ENCODE measurements around the gene RANBP1. TPM values are rescaled to one million over a fixed set of nuclear protein-coding genes. Genes with fewer than 3 reads are reported as not detected.

Gene RANBP1
- total and polyA plus RNA-seq, 9 of the 15 experiments (the other 6 are each of a cell fraction or from before 2014, with no cell fraction given): 162 to 2,891 (median 1,289) TPM

- TF ChIP-seq ZNF280B (CRISPR knock-in tag; IDR thresholded peaks at IDR 0.05): no peak
- peak; percentile 68 for TF ChIP-seq SIRT6 (IDR thresholded peaks at IDR 0.05; ENCODE audit: low read depth, low read length)
- peak; percentile 46 for TF ChIP-seq NFIC (IDR thresholded peaks at IDR 0.05)
- TF ChIP-seq ESRRB (CRISPR knock-in tag; IDR thresholded peaks at IDR 0.05; ENCODE audit: borderline replicate concordance): no peak
Observed at GRCh38 chr22:20127318-20127868, 11.5 kb downstream of the RANBP1 start (continued).

GRCh38 chr22:20127869-20128618 lies 12.1 kb downstream of the RANBP1 start:
- Histone ChIP-seq H3K9me1 (ENCODE audit: control insufficient read depth, insufficient read depth, low read length) (peaks cover 4% of the 10 kb centered on the region), H3K27me3 (ENCODE audit: control insufficient read depth in 2 of 2, insufficient read depth in 2 of 2, low read length in 2 of 2) (no peaks in the 10 kb centered on the region), H3K4me1 (replicated peaks in 1 of 2; ENCODE audit: control insufficient read depth in 2 of 2, insufficient read depth in 2 of 2, low read length in 2 of 2) (peaks cover 11 to 75% of the 10 kb centered on the region in 2 experiments), H3K9ac (ENCODE audit: insufficient read depth in 1 of 2, low read depth in 2 of 2, low read length in 2 of 2) (peak overlapping the region in 1 of 2 experiments; percentile 71; a peak in 2 of 4 replicates), H3K36me3 (ENCODE audit: control insufficient read depth, insufficient read depth, low read length) (peaks cover 52% of the 10 kb centered on the region; the same call in 2 of the 3 replicates), H3K4me2 (ENCODE audit: insufficient read depth, low read length) (no peak overlapping the region), H3K79me2 (ENCODE audit: control insufficient read depth, insufficient read depth, low read length) (peaks cover 30% of the 10 kb centered on the region), H2AFZ (ENCODE audit: low read depth, low read length) (no peak overlapping the region), H4K20me1 (replicated peaks; ENCODE audit: control insufficient read depth, insufficient read depth, low read length) (peaks cover 76% of the 10 kb centered on the region), H3K4me3 (no peak overlapping the region), H3K27ac (ENCODE audit: extremely low read depth, low read depth, low read length) (no peak overlapping the region; the same call in 2 of the 3 replicates), H3K9me3 (replicated peaks; ENCODE audit: control insufficient read depth, insufficient read depth, low read depth, low read length) (no peaks in the 10 kb centered on the region)
- CTCF ChIA-PET (ENCODE audit: low intra/inter-chr PET ratio): interaction anchor here (0.7 to 5.8 kb wide), 6 partner anchors 154 to 397 kb away, joined by 3 to 80 read pairs (median 6); no protein-coding TSS in a partner anchor
- in situ Hi-C loops (cut with MboI): loop anchor here (5.0 kb wide), 1 partner anchor 156 kb away; no protein-coding TSS in a partner anchor
- FAIRE-seq: peak; percentile 37
- peak in 1 of 4 experiments; percentile 51 for DNase-seq (ENCODE audit: extremely low read depth in 1 of 4, low spot score in 3 of 4)
- WGBS (ENCODE audit: insufficient coverage, low coverage, missing lambda C conversion rate): 70% methylated on average over 17 of the region's 17 CpGs
- ATAC-seq: peak; percentile 1
- intact Hi-C loops (cut with micrococcal nuclease): no loop called here
- POLR2A ChIA-PET: interaction anchor here (0.5 to 8.3 kb wide), 24 partner anchors 9 to 459 kb away, joined by 3 to 212 read pairs (median 3); partner anchors contain the start of genes COMT, RANBP1, TANGO2 and TRMT2A
- no TSS peak for BruUV-seq (replicated peaks)
- no peak for TF ChIP-seq SAFB2 (IDR thresholded peaks at IDR 0.05; ENCODE audit: borderline replicate concordance, low read depth, low read length, severe bottlenecking)
- TF ChIP-seq CREB3L1 (IDR thresholded peaks at IDR 0.05; ENCODE audit: borderline replicate concordance, low read depth): no peak
- TF ChIP-seq ZNF668 (CRISPR knock-in tag; IDR thresholded peaks at IDR 0.05): 0 out of 2 replicates have a peak, but pooled peaks have one; percentile 12
- TF ChIP-seq NUFIP1 (IDR thresholded peaks at IDR 0.05; ENCODE audit: partially characterized antibody): peak; percentile 78
- no peak for TF ChIP-seq MAX (CRISPR knock-in tag; IDR thresholded peaks at IDR 0.05)
- peak; percentile 17 for TF ChIP-seq FIP1L1 (IDR thresholded peaks at IDR 0.05; ENCODE audit: low read depth, low read length, poor library complexity, severe bottlenecking)
- TF ChIP-seq TOE1 (IDR thresholded peaks at IDR 0.05; ENCODE audit: borderline replicate concordance): 0 out of 2 replicates have a peak, but pooled peaks have one; percentile 13
- no peak for TF ChIP-seq TOE1 (CRISPR knock-in tag; IDR thresholded peaks at IDR 0.05; ENCODE audit: borderline replicate concordance, low read depth)
- no peak for TF ChIP-seq TCF15 (CRISPR knock-in tag; IDR thresholded peaks at IDR 0.05)
- TF ChIP-seq ZNF282 (CRISPR knock-in tag; IDR thresholded peaks at IDR 0.05): no peak
- no peak; the same call in 1 of the 2 replicates for TF ChIP-seq HOXB6 (CRISPR knock-in tag; IDR thresholded peaks at IDR 0.05; ENCODE audit: borderline replicate concordance)

Measured in K562 (cell line).